HepG2 (cell line): ENCODE results near the gene TRAPPC3. TPM values are rescaled to one million over a fixed set of nuclear protein-coding genes. Genes with fewer than 3 reads are reported as not detected.

Source experiments
- ATAC-seq: fragments of 200-7000 bp; cut with Tn5 transposase; 3 replicates; pipeline ENCODE4 v1.9.1; 2020; ENCODE audit warnings: mild to moderate bottlenecking, moderate library complexity
- BruUV-seq: library from RNA; stranded (reverse); fragments of 400-500 nt; replicated peaks from 2 replicates; lab custom pipeline; 2021; lab: Mats Ljungman, UMichigan
- CTCF ChIA-PET: fragments of 300-600 bp; formaldehyde crosslinking; extraction: SDS; loops from one replicate; lab custom pipeline; 2021; ENCODE audit warnings: low total read pairs, inconsistent platforms, low intra/inter-chr PET ratio; lab: Yijun Ruan, JAX
- POLR2A ChIA-PET: fragments of 350-600 bp; sonication (Branson Sonifier 250); formaldehyde crosslinking; loops from one replicate; lab custom pipeline; 2020; ENCODE audit warnings: antibody characterized with exemption, inconsistent platforms; lab: Yijun Ruan, JAX
- DNase-seq: peaks from one replicate; pipeline ENCODE4 v3.0.0-alpha.2; 2015; ENCODE audit warnings: low spot score
- FAIRE-seq: peaks from 3 replicates; lab custom pipeline; 2011; peaks lifted over from hg19 to GRCh38; lab: Jason Lieb, UNC
- H2AFZ ChIP-seq: one replicate; pipeline ENCODE4 v1.6.1; 2011; ENCODE audit warnings: low read length, inconsistent platforms
- H3K27ac ChIP-seq: fragments of 300-600 bp; 3 replicates; pipeline ENCODE4 v1.8.0; 2011; ENCODE audit warnings: mixed run types, mild to moderate bottlenecking, mixed read lengths, low read length, inconsistent platforms; ENCODE audit not compliant: insufficient read depth; ENCODE audit errors: extremely low read length
- H3K27me3 ChIP-seq, 2 experiments: fragments of 200-600 bp in 1 of 2; 2 replicates in 1 of 2; 3 replicates in 1 of 2; pipeline versions ENCODE4 v1.6.0 to v1.8.0; 2011; ENCODE audit warnings: low read length in 2 of 2, mild to moderate bottlenecking in 2 of 2, moderate library complexity in 2 of 2, inconsistent platforms in 1 of 2; ENCODE audit not compliant: insufficient read depth in 2 of 2, control insufficient read depth in 1 of 2
- H3K36me3 ChIP-seq, 2 experiments: fragments of 200-600 bp in 1 of 2; replicated peaks in 1 of 2; 2 replicates in 1 of 2; 3 replicates in 1 of 2; pipeline versions ENCODE4 v1.5.1 to v1.8.0; 2011; ENCODE audit warnings: low read length in 2 of 2, inconsistent platforms in 1 of 2; ENCODE audit not compliant: insufficient read depth in 2 of 2, control insufficient read depth in 1 of 2
- H3K4me1 ChIP-seq: 2 replicates; pipeline ENCODE4 v1.5.1; 2012; ENCODE audit warnings: low read length, inconsistent platforms; ENCODE audit not compliant: insufficient read depth
- H3K4me2 ChIP-seq: 2 replicates; pipeline ENCODE4 v1.6.0; 2011; ENCODE audit warnings: low read depth, low read length, inconsistent platforms
- H3K4me3 ChIP-seq, 3 experiments: fragments of 200-600 bp in 1 of 3; sonication (generic), shearing (Covaris generic) in 1 of 3; replicated peaks in 1 of 3; 2 replicates each; pipeline ENCODE4 v1.5.1; 2011 to 2016; ENCODE audit warnings: low read length in 3 of 3, inconsistent platforms in 2 of 3, low read depth in 2 of 3, mild to moderate bottlenecking in 2 of 3, control low read depth in 1 of 3, mixed read lengths in 1 of 3; ENCODE audit not compliant: insufficient read depth in 1 of 3
- H3K79me2 ChIP-seq: one replicate; pipeline ENCODE4 v1.6.1; 2011; ENCODE audit warnings: low read length, inconsistent platforms; ENCODE audit not compliant: insufficient read depth
- H3K9ac ChIP-seq: 2 replicates; pipeline ENCODE4 v1.6.0; 2011; ENCODE audit warnings: mild to moderate bottlenecking, low read depth, low read length, inconsistent platforms; ENCODE audit not compliant: insufficient read depth
- H3K9me3 ChIP-seq: 2 replicates; pipeline ENCODE4 v1.5.1; 2012; ENCODE audit warnings: mild to moderate bottlenecking, low read length
- H4K20me1 ChIP-seq: 2 replicates; pipeline ENCODE4 v1.6.0; 2011; ENCODE audit warnings: inconsistent platforms, mild to moderate bottlenecking, low read length, moderate library complexity; ENCODE audit not compliant: insufficient read depth
- AGO2 ChIP-seq: fragments of 200-400 bp; formaldehyde crosslinking; optimal IDR thresholded peaks from 2 replicates; pipeline ENCODE3; 2017; ENCODE audit warnings: mild to moderate bottlenecking, low read depth, low read length, moderate library complexity
- ARID3A ChIP-seq: IDR thresholded peaks from 2 replicates; pipeline ENCODE4 v1.6.1; 2012; ENCODE audit warnings: low read depth, low read length, improper control_type of control experiment
- HOMEZ ChIP-seq: IDR thresholded peaks from 2 replicates; pipeline ENCODE4 v1.6.1; 2016; ENCODE audit warnings: low read depth
- NFIB ChIP-seq: sonication (generic); formaldehyde crosslinking; IDR thresholded peaks from 2 replicates; pipeline ENCODE4 v1.9.0; 2021; ENCODE audit warnings: missing genetic modification reagents, mild to moderate bottlenecking, borderline replicate concordance
- RAD51 ChIP-seq: fragments of 450-650 bp; IDR thresholded peaks from 2 replicates; pipeline ENCODE4 v1.6.1; 2016; ENCODE audit warnings: borderline replicate concordance
- RBFOX2 ChIP-seq: fragments of 200-400 bp; formaldehyde crosslinking; IDR thresholded peaks from 2 replicates; pipeline ENCODE4 v1.6.1; 2017; ENCODE audit warnings: low read depth, mild to moderate bottlenecking, low read length
- TARDBP ChIP-seq: sonication (generic); formaldehyde crosslinking; IDR thresholded peaks from 2 replicates; pipeline ENCODE4 v1.8.0; 2022; ENCODE audit warnings: mild to moderate bottlenecking, missing genetic modification reagents
- WGBS: methylation state at CpG from one replicate; pipeline ENCODE4 v1.1.6; 2017; ENCODE audit warnings: low lambda C conversion rate; 5-methylcytosine and 5-hydroxymethylcytosine counted together
- in situ Hi-C: cut with HindIII; loops from 2 replicates; pipeline ENCODE4 v1.10.0; 2017; ENCODE audit warnings: low pct_unique_long_range_greater_than_20kb; ENCODE audit not compliant: extremely low pct_ligation_motif_present
- intact Hi-C: fragments of 100-400 bp; cut with micrococcal nuclease; formaldehyde crosslinking; loops from one replicate; pipeline ENCODE4 v1.10.0; 2022; ENCODE audit not compliant: unreplicated experiment
- polyA plus RNA-seq, 8 experiments: library from polyadenylated mRNA; depleted of rRNA in 3 of 8; stranded (reverse) in 7 of 8; unstranded in 1 of 8; fragments of >200 nt; fragmentation: Illumina TruSeq in 4 of 8; extraction: Trizol in 4 of 8; gene quantifications; 2 replicates each; pipeline versions ENCODE4 v1.2.1 to v1.2.3, GENCODE V29; 2011 to 2016; ENCODE audit warnings: low read depth in 4 of 8, missing spikeins in 1 of 8, mixed read lengths in 1 of 8; ENCODE audit not compliant: insufficient read depth in 1 of 8
- total RNA-seq, 5 experiments: library from RNA; depleted of rRNA; stranded (reverse); fragments of >200 nt; fragmentation: Illumina TruSeq; extraction: Trizol; gene quantifications; 2 replicates each; pipeline ENCODE4 v1.2.3, GENCODE V29; 2016; ENCODE audit warnings: low read depth in 1 of 5

Gene TRAPPC3
- total and polyA plus RNA-seq, 2 of the 13 experiments (the other 11 are each of a cell fraction or from before 2014, with no cell fraction given) = 53.7 to 62.4 TPM

- Histone ChIP-seq H3K79me2 (peaks cover 6% of the 10 kb centered on the region), H3K27me3 (no peaks in the 10 kb centered on the region), H2AFZ (no peak overlapping the region), H3K4me2 (no peak overlapping the region), H3K9me3 (no peaks in the 10 kb centered on the region), H3K9ac (no peak overlapping the region), H3K4me1 (peaks cover 33% of the 10 kb centered on the region), H4K20me1 (0 out of 2 replicates have a peak, but pooled peaks cover 3% of the 10 kb centered on the region), H3K36me3 (peaks cover 35 to 50% of the 10 kb centered on the region in 2 experiments), H3K4me3 (no peak overlapping the region), H3K27ac (no peak overlapping the region)
- intact Hi-C loops (loop anchor here (5.0 kb wide), 1 partner anchor 191 kb away; no protein-coding TSS in a partner anchor), in situ Hi-C loops (loop anchor here (5.0 kb wide), 1 partner anchor 36 kb away; no protein-coding TSS in a partner anchor)
- 93% methylated on average over 10 of the region's 15 CpGs for WGBS
- no peak for FAIRE-seq
- DNase-seq = no peak
- ATAC-seq = no peak
- CTCF ChIA-PET = interaction anchor here (5.0 kb wide), 1 partner anchor 38 kb away, joined by 104 read pairs; no protein-coding TSS in a partner anchor
- no peak for TF ChIP-seq TARDBP
- 0 out of 2 replicates have a peak, but pooled peaks have one; percentile 32 for TF ChIP-seq RBFOX2
- TF ChIP-seq RAD51 = no peak
- peak; percentile 51 for TF ChIP-seq AGO2
- BruUV-seq = no TSS peak
- POLR2A ChIA-PET = interaction anchor here (2.6 kb wide), 1 partner anchor 54 kb away, joined by 7 read pairs; the partner anchor contains the start of gene TRAPPC3
These were observed 53.4 kb downstream of the TRAPPC3 start for GRCh38 chr1:36095760-36096405.

- Histone ChIP-seq H3K36me3 (peaks cover 35 to 51% of the 10 kb centered on the region in 2 experiments), H3K4me1 (peaks cover 35% of the 10 kb centered on the region), H4K20me1 (0 out of 2 replicates have a peak, but pooled peaks cover 3% of the 10 kb centered on the region), H3K4me2 (no peak overlapping the region), H3K27me3 (no peaks in the 10 kb centered on the region; a peak in 1 of 5 replicates), H3K9me3 (no peaks in the 10 kb centered on the region), H3K4me3 (no peak overlapping the region), H2AFZ (no peak overlapping the region), H3K9ac (no peak overlapping the region), H3K27ac (no peak overlapping the region), H3K79me2 (peaks cover 15% of the 10 kb centered on the region)
- TF ChIP-seq HOMEZ (CRISPR knock-in tag) (no peak), ARID3A (no peak), NFIB (CRISPR knock-in tag) (no peak)
- ChIA-PET POLR2A (no interaction called here), CTCF (no interaction called here)
- FAIRE-seq (no peak), ATAC-seq (no peak), DNase-seq (no peak)
- BruUV-seq = no TSS peak
- WGBS = 97% methylated on average over 4 of the region's 8 CpGs
- intact Hi-C loops (loop anchor here (5.0 kb wide), 1 partner anchor 193 kb away; no protein-coding TSS in a partner anchor), in situ Hi-C loops (loop anchor here (5.0 kb wide), 1 partner anchor 38 kb away; no protein-coding TSS in a partner anchor)
These were observed 54.6 kb downstream of the TRAPPC3 start for GRCh38 chr1:36094621-36095061.
